ENCODE data around the gene INPP5B.
"Not testable (repeated sequence)": the region's sequence is repeated elsewhere in the genome, so short reads cannot be mapped to it uniquely, and the experiment has no call there.

The INPP5B gene

GRCh38 chr1:37946703-37947360 is at the start of gene INPP5B:
Gene INPP5B, minus strand, starts transcription at chr1:37947053. Its CDS starts 745 bp downstream, at chr1:37946308.
- peak; percentile 53 for DNase-seq

- peak; percentile 65 for DNase-seq
These were observed 49.0 kb upstream of the INPP5B start for GRCh38 chr1:37995751-37996345.

- no peak for DNase-seq
These were observed 48.2 kb upstream of the INPP5B start for GRCh38 chr1:37994886-37995566.

- DNase-seq, result peak; percentile 86
These were observed 42.6 kb upstream of the INPP5B start for GRCh38 chr1:37989361-37989930.

- no peak for DNase-seq
These were observed 40.8 kb upstream of the INPP5B start for GRCh38 chr1:37987679-37988078.

GRCh38 chr1:37983546-37983945 is 36.7 kb upstream of the INPP5B start:
- no peak for DNase-seq

- DNase-seq, result no peak
These were observed 31.7 kb upstream of the INPP5B start for GRCh38 chr1:37978541-37978940.

GRCh38 chr1:37975083-37975482 is 28.2 kb upstream of the INPP5B start:
- peak; percentile 81 for DNase-seq

GRCh38 chr1:37974567-37974966 is 27.7 kb upstream of the INPP5B start:
- no peak for DNase-seq

GRCh38 chr1:37973684-37974083 is 26.8 kb upstream of the INPP5B start:
- not testable (repeated sequence) for DNase-seq

GRCh38 chr1:37965301-37965700 is 18.4 kb upstream of the INPP5B start:
- no peak for DNase-seq

- not testable (repeated sequence) for DNase-seq
These were observed 17.3 kb upstream of the INPP5B start for GRCh38 chr1:37964106-37964505.

- no peak for DNase-seq
These were observed 11.8 kb upstream of the INPP5B start for GRCh38 chr1:37958690-37959089.

- DNase-seq, result no peak
These were observed 8.8 kb upstream of the INPP5B start for GRCh38 chr1:37955685-37956084.

- DNase-seq, result peak; percentile 94
These were observed 7.6 kb upstream of the INPP5B start for GRCh38 chr1:37954316-37954971.

- DNase-seq, result no peak
These were observed 5.9 kb upstream of the INPP5B start for GRCh38 chr1:37952738-37953137.

- no peak for DNase-seq
These were observed 5.2 kb upstream of the INPP5B start for GRCh38 chr1:37951783-37952624.

GRCh38 chr1:37951041-37951782 is 4.4 kb upstream of the INPP5B start:
- no peak for DNase-seq

- DNase-seq, result no peak
These were observed 2.8 kb upstream of the INPP5B start for GRCh38 chr1:37949524-37950152.

GRCh38 chr1:37948841-37949240 is 2.0 kb upstream of the INPP5B start:
- DNase-seq, result no peak

- DNase-seq, result no peak
These were observed 1.3 kb upstream of the INPP5B start for GRCh38 chr1:37948166-37948565.

All from NCI-H510A (cell line).